GM12892 (cell line): ENCODE measurements around the gene TCOF1.

Source experiments
- POLR2A ChIP-seq: IDR thresholded peaks from 2 replicates; pipeline ENCODE4 v1.6.1; 2011; ENCODE audit warnings: low read depth, low read length, control low read depth
- POLR2AphosphoS5 ChIP-seq: IDR thresholded peaks from 2 replicates; pipeline ENCODE4 v1.6.1; 2011; ENCODE audit warnings: low read depth, low read length, control low read depth

GRCh38 chr5:150325426-150325825 lies 32.1 kb upstream of the TCOF1 start:
- TF ChIP-seq POLR2A (no peak), POLR2AphosphoS5 (no peak)
